Activated T-helper 1 cell treated with anti-CD3 and anti-CD28 coated beads, Interleukin-12 subunit alpha, Interleukin-12 subunit beta, Interleukin-2, Interleukin-4 antibody, amounts not matched to agents 30 ng/mL and 10 ng/mL and 1 ng/mL, durations not matched to agents 14 hours and 24 hours and 36 hours (primary cell): ENCODE measurements around the gene SLC17A5. TPM values are rescaled to one million over a fixed set of nuclear protein-coding genes. Genes with fewer than 3 reads are reported as not detected.
"Not testable (repeated sequence)": the region's sequence is repeated elsewhere in the genome, so short reads cannot be mapped to it uniquely, and the experiment has no call there.

Experiments used
- DNase-seq: peaks from one replicate; pipeline ENCODE4 v3.0.0; 2021; ENCODE audit warnings: low spot score
- H3K27ac Mint-ChIP-seq: one replicate; pipeline ENCODE4 v1.8.0; 2021; ENCODE audit warnings: mild to moderate bottlenecking, mixed read lengths
- H3K27me3 Mint-ChIP-seq: one replicate; pipeline ENCODE4 v1.8.0; 2022; ENCODE audit warnings: mild to moderate bottlenecking, moderate library complexity, mixed read lengths; ENCODE audit not compliant: insufficient read depth
- H3K36me3 Mint-ChIP-seq: one replicate; pipeline ENCODE4 v1.8.0; 2021; ENCODE audit warnings: low read depth, mixed read lengths
- H3K4me1 Mint-ChIP-seq: one replicate; pipeline ENCODE4 v1.8.0; 2021; ENCODE audit warnings: low read depth, mixed read lengths
- H3K4me3 Mint-ChIP-seq: one replicate; pipeline ENCODE4 v1.8.0; 2021; ENCODE audit warnings: mild to moderate bottlenecking, moderate library complexity, mixed read lengths
- H3K9me3 Mint-ChIP-seq: one replicate; pipeline ENCODE4 v1.8.0; 2021; ENCODE audit warnings: mixed read lengths
- intact Hi-C: fragments of 100-400 bp; cut with micrococcal nuclease; formaldehyde crosslinking; loops from one replicate; pipeline ENCODE4 v1.15.1; 2024
- total RNA-seq: library from RNA; stranded (reverse); gene quantifications from 2 replicates; pipeline ENCODE4 v1.2.3, GENCODE V29; 2022

SLC17A5 gene
- total RNA-seq, 1 donor from 2014 or later = 4.5 TPM

GRCh38 chr6:73683574-73683973 lies 29.8 kb upstream of the SLC17A5 start:
- DNase-seq, H3K27ac Mint-ChIP-seq, intact Hi-C loops, H3K36me3 Mint-ChIP-seq, H3K4me3 Mint-ChIP-seq, H3K4me1 Mint-ChIP-seq: not testable (repeated sequence)
- Mint-ChIP-seq H3K9me3 (peaks cover 13% of the 10 kb centered on the region), H3K27me3 (peaks cover 27% of the 10 kb centered on the region)

DNA sequence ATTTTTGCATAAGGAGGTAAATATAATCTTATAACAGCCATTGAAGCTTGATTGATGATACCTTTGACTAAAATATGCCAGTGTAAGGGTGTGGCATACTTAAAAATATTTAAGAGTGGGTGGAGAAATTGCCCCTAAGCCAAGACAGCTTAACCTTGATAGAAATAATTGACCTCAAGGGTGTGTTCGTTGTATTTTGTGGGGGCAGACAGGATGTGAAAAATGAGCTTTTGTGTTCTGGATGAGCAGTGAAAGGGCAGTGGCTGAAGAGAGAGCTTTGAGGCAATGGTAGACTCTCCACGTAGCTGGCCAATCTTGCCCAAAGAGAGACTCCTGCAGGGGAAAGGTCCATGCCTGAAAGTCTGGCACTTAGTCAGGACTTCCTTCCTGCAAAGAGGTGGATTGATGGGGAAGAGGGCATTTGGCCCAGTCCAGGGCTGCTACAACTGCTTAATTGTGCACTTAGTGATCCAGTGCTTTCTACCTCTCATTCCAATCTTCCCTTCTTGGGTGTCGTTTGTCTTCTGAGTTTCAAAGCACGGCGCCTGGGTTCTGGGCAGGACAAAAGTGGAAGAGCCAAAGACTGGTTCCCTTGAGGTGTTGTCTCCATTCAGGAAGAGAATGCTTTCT lies 26.6 kb upstream of the SLC17A5 start:
- no peak for DNase-seq
- no peak overlapping the region for H3K27ac Mint-ChIP-seq
- H3K36me3 Mint-ChIP-seq = no peaks in the 10 kb centered on the region
- peaks cover 3% of the 10 kb centered on the region for H3K4me1 Mint-ChIP-seq
- peaks cover 12% of the 10 kb centered on the region for H3K27me3 Mint-ChIP-seq
- H3K4me3 Mint-ChIP-seq = no peak overlapping the region
- H3K9me3 Mint-ChIP-seq = peaks cover 13% of the 10 kb centered on the region
- intact Hi-C loops = no loop called here

DNA sequence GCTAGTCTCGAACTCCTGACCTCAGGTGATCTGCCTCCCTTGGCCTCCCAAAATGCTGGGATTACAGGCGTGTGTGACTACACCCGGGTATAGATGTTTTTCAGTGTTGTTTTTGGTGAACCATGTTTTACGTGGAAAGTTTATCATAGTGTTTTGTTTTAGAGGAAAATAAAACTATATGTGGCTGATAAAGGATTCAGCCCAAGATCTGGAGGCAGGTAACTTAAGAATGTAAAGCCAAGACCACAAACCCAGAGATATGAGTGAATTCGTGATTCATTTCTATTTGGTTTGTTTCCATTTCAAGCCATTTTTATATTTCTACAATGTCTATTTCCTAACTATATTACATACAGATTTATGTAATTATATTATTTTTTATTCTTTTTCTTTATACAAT lies 26.1 kb upstream of the SLC17A5 start:
- not testable (repeated sequence) for H3K4me1 Mint-ChIP-seq, H3K4me3 Mint-ChIP-seq, H3K27ac Mint-ChIP-seq, H3K36me3 Mint-ChIP-seq, DNase-seq, H3K27me3 Mint-ChIP-seq
- intact Hi-C loops = loop anchor here (5.0 to 10.0 kb wide), 2 partner anchors 175 to 1532 kb away; no protein-coding TSS in a partner anchor
- peaks cover 13% of the 10 kb centered on the region for H3K9me3 Mint-ChIP-seq

DNA sequence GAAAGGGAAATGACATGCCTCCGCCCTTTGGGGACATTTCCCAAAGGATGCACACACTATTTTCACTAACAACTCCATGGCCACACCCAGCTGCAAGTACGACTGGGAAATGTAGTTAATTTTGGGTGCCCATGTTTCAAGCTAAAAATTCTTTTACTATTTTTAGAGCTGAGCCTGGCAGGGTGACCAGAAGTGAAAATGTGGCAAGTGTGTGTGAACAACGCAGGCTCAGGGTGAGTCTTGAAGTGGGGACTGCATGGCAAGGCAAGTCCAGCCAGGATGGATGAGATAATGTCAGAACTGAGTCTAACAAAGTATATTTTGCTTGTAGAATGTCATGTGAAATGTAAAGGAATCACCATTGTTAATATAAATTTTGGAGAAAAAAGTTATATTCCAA lies 25.2 kb upstream of the SLC17A5 start:
- H3K27ac Mint-ChIP-seq = no peak overlapping the region
- peaks cover 13% of the 10 kb centered on the region for H3K9me3 Mint-ChIP-seq
- H3K27me3 Mint-ChIP-seq = peaks cover 6% of the 10 kb centered on the region
- H3K36me3 Mint-ChIP-seq = no peaks in the 10 kb centered on the region
- peaks cover 6% of the 10 kb centered on the region for H3K4me1 Mint-ChIP-seq
- intact Hi-C loops = loop anchor here (5.0 to 10.0 kb wide), 2 partner anchors 176 to 1533 kb away; no protein-coding TSS in a partner anchor
- no peak for DNase-seq
- no peak overlapping the region for H3K4me3 Mint-ChIP-seq

- Mint-ChIP-seq H3K9me3 (no peaks in the 10 kb centered on the region), H3K27me3 (peaks cover 16% of the 10 kb centered on the region), H3K27ac (no peak overlapping the region), H3K4me1 (peaks cover 6% of the 10 kb centered on the region), H3K4me3 (no peak overlapping the region), H3K36me3 (no peaks in the 10 kb centered on the region)
- intact Hi-C loops = loop anchor here (1.0 to 10.0 kb wide), 5 partner anchors 20 to 1537 kb away; no protein-coding TSS in a partner anchor
- peak; percentile 57 for DNase-seq
Measured at GRCh38 chr6:73675466-73676098, 21.8 kb upstream of the SLC17A5 start.

GRCh38 chr6:73671911-73672685 lies 18.3 kb upstream of the SLC17A5 start:
- Mint-ChIP-seq H3K4me1 (peaks cover 15% of the 10 kb centered on the region), H3K4me3 (no peak overlapping the region), H3K36me3 (no peaks in the 10 kb centered on the region), H3K27me3 (peaks cover 22% of the 10 kb centered on the region), H3K9me3 (no peaks in the 10 kb centered on the region), H3K27ac (no peak overlapping the region)
- intact Hi-C loops = loop anchor here (10.0 kb wide), 1 partner anchor 183 kb away; no protein-coding TSS in a partner anchor
- no peak for DNase-seq

- peaks cover 23% of the 10 kb centered on the region for H3K4me1 Mint-ChIP-seq
- DNase-seq = no peak
- no peak overlapping the region for H3K4me3 Mint-ChIP-seq
- H3K9me3 Mint-ChIP-seq = no peaks in the 10 kb centered on the region
- no peak overlapping the region for H3K27ac Mint-ChIP-seq
- intact Hi-C loops = no loop called here
- H3K36me3 Mint-ChIP-seq = no peaks in the 10 kb centered on the region
- peaks cover 22% of the 10 kb centered on the region for H3K27me3 Mint-ChIP-seq
Measured at GRCh38 chr6:73669005-73669404, 15.2 kb upstream of the SLC17A5 start.

DNA sequence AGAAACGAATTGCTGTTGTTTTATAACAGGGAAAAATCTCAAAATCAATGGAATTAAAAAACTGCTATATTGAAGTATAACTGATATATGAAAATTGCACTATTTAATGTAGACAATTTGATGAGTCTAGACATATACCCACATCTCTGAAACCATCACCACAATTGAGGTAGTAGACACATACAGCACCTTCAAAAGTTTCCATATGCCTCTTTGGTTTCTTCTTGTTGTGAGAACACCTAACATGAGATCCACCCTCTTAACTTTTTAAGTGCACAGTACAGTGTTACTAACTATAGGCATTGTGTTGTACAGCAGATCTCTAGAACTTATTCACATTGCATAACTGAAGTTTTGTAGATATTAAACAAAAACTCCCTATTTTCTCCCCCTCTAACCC lies 14.0 kb upstream of the SLC17A5 start:
- Mint-ChIP-seq H3K9me3 (no peaks in the 10 kb centered on the region), H3K27ac (no peak overlapping the region), H3K4me3 (no peak overlapping the region), H3K36me3 (no peaks in the 10 kb centered on the region), H3K4me1 (peaks cover 23% of the 10 kb centered on the region), H3K27me3 (peaks cover 22% of the 10 kb centered on the region)
- intact Hi-C loops = no loop called here
- DNase-seq = no peak

DNA sequence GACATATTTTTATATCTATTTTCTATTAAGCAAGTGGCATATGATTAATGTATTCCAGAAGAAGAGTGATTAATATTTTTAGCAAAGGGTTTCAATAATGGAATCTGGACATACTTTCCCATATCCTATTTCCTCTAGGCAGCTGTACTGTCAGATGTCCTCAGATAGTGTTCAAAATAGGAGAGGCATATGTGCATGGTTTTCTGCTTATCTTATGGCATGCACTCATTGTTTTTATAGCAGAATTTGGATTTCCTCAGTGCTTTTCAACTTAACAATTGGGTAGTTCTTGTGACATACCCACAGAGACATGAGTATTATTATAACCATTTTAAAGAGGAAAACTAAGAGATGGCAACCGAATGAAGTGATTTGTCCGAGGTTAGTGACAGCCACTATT lies 12.6 kb upstream of the SLC17A5 start:
- Mint-ChIP-seq H3K36me3 (no peaks in the 10 kb centered on the region), H3K4me3 (no peak overlapping the region), H3K27ac (no peak overlapping the region), H3K27me3 (peaks cover 13% of the 10 kb centered on the region), H3K4me1 (peaks cover 23% of the 10 kb centered on the region), H3K9me3 (no peaks in the 10 kb centered on the region)
- intact Hi-C loops = no loop called here
- DNase-seq = no peak

DNA sequence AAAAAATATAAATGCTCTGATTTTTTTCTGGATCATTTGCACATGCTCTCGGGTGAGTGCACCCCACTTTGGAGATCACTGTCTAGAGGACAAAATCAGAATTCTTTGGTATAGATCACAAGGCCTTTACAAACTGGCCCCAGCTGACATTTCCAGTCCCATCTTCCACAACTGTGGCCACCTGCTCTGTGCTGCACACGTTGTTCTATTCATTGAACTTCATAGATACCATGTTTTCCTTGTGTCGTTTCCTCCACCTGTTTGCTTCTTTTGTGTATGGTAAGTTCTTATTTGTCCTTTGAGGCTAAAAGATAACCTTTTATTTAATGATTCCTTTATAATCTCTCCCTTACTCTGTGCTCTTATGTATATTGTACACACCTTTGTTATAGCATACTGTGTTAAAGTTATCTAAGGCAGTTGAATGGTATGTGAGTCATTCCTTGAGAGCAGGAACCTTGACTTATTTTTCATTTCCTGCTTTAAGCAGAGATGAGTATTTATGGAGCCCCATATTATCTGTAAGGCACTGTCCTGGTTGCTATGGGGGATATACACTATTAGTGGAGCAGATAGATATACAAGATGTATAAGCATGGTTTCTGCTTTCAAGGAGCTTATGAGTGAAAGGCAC lies 12.0 kb upstream of the SLC17A5 start:
- Mint-ChIP-seq H3K27me3 (peaks cover 13% of the 10 kb centered on the region), H3K27ac (peak overlapping the region; percentile 19), H3K36me3 (no peaks in the 10 kb centered on the region), H3K4me3 (no peak overlapping the region), H3K4me1 (peaks cover 23% of the 10 kb centered on the region), H3K9me3 (no peaks in the 10 kb centered on the region)
- DNase-seq = no peak
- intact Hi-C loops = no loop called here

DNA sequence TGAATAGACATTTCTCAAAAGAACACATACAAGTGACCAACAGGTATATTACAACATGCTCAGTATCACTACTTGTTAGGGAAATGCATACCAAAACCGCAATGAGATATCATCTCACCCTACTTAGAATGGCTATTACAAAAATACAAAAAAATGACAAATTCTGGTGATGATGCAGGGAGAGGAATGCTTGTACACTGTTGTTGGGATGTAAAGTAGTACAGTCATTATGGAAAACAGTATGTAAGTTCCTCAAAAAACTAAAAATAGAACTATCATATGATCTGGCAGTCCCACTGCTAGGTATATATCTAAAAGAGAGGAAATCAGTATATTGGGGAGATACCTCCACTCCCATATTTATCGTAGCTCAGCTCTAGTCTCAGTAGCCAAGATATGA lies 10.9 kb upstream of the SLC17A5 start:
- intact Hi-C loops = no loop called here

DNA sequence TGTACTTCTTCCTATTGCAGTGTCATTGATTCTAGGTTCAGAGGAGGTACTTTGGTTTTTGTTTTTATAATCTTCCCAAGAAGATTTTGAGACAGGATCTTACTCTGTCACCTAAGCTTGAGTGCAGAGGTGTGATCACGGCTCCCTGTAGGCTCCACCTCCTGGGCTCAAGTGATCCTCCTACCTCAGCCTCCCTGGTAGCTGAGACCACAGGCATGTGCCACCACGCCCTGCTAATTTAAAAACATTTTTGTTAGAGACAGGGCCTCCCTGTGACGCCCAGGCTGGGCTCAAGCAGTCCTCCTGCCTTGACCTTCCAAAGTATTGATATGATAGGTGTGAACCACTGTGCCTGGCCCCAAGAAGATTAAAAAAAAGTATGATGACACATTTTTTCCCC lies 3.4 kb upstream of the SLC17A5 start:
- H3K27ac Mint-ChIP-seq = no peak overlapping the region
- H3K36me3 Mint-ChIP-seq = no peaks in the 10 kb centered on the region
- no peak for DNase-seq
- H3K4me1 Mint-ChIP-seq = peaks cover 25% of the 10 kb centered on the region
- no peak overlapping the region for H3K4me3 Mint-ChIP-seq
- H3K27me3 Mint-ChIP-seq = no peaks in the 10 kb centered on the region
- intact Hi-C loops = no loop called here
- no peaks in the 10 kb centered on the region for H3K9me3 Mint-ChIP-seq

More for the DNA sequence above, 10.9 kb upstream of the SLC17A5 start:
- H3K27ac Mint-ChIP-seq = no peak overlapping the region
- H3K4me1 Mint-ChIP-seq = peaks cover 23% of the 10 kb centered on the region
- H3K27me3 Mint-ChIP-seq = peaks cover 7% of the 10 kb centered on the region
- no peak overlapping the region for H3K4me3 Mint-ChIP-seq
- H3K9me3 Mint-ChIP-seq = no peaks in the 10 kb centered on the region
- no peaks in the 10 kb centered on the region for H3K36me3 Mint-ChIP-seq
- DNase-seq = no peak
